Colonic mucosa (tissue), 4 donors: ENCODE data around the gene DNM3. TPM values are rescaled to one million over a fixed set of nuclear protein-coding genes. Genes with fewer than 3 reads are reported as not detected.

Experiments
- DNase-seq: peaks from one replicate; pipeline ENCODE4 v3.0.0-alpha.2; 2020
- H3K27ac ChIP-seq: fragments of 200-600 bp; one replicate; pipeline ENCODE4 v1.8.0; 2021
- H3K27me3 ChIP-seq: fragments of 200-600 bp; one replicate; pipeline ENCODE4 v1.8.0; 2021
- H3K36me3 ChIP-seq: fragments of 200-600 bp; one replicate; pipeline ENCODE4 v1.8.0; 2021
- H3K4me1 ChIP-seq: fragments of 200-600 bp; one replicate; pipeline ENCODE4 v1.8.0; 2021; ENCODE audit warnings: mild to moderate bottlenecking
- H3K4me3 ChIP-seq: fragments of 200-600 bp; one replicate; pipeline ENCODE4 v1.8.0; 2021
- H3K9ac ChIP-seq, 2 donors: one replicate each; pipeline ENCODE4 v1.7.0; 2013; ENCODE audit warnings: control low read depth in 2 of 2, low read depth in 2 of 2, low read length in 2 of 2
- H3K9me3 ChIP-seq: fragments of 200-600 bp; one replicate; pipeline ENCODE4 v1.8.0; 2021
- intact Hi-C: fragments of 100-400 bp; cut with DNase I; formaldehyde crosslinking; loops from one replicate; pipeline ENCODE4 v1.14.1; 2022
- total RNA-seq, 2 donors: library from RNA; stranded (reverse); fragmentation: NEBNext Ultra II Directional in 1 of 2; extraction: Animal tissue kit (Norgen Biotek cat#: 25700) in 1 of 2; gene quantifications; one replicate each; pipeline ENCODE4 v1.2.1, GENCODE V29; 2021
- TF ChIP-seq, protein P1 (sequence below): fragments of 200-600 bp; IDR thresholded peaks from one replicate; pipeline ENCODE4 v1.8.0; 2022; ENCODE audit warnings: antibody characterized with exemption, mild to moderate bottlenecking
- donor health status: healthy.
- donor health status: DM: no; HTN: no; CAD: no.
- donor health status: DM: no; HTN: no; CAD: no.

Gene DNM3
- total RNA-seq, 2 donors from 2014 or later = 1.7 to 2.6 TPM

DNA sequence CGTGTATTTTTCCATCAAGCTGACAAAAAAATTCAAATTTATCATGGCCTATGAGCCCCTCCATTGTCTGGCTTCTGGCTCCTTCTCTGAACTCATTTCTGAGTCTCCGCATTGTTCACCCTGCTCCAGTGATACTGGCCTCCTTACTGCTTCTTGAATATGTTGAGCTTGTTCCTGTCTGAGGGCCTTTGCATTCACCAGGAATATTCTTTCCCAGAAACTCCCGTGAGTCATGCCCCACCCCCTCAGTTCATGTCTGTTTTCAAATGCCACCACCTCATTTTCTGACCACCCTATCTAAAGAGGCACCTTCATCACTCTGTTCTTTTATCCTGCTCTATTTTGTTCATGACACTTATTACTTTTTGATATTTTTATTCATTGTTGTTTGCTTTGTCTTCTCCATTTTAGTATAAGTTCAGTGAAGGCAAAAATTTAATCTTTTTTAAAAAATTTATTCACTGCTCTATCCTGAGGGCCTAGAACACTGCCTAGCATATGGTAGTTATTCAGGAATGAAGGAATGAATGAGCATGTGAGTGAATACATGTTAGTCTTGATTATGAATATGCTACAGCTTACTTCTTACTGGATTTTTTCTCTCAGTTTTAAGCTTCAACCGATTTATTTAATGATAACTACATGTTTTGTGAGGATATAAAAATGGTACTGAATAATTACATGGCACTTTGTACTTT lies 438.8 kb downstream of the DNM3 start:
- H3K27ac ChIP-seq = no peak overlapping the region
- no peak overlapping the region for H3K4me3 ChIP-seq
- no peaks in the 10 kb centered on the region for H3K9me3 ChIP-seq
- intact Hi-C loops = no loop called here
- no peaks in the 10 kb centered on the region for H3K4me1 ChIP-seq
- DNase-seq = no peak
- no peaks in the 10 kb centered on the region for H3K36me3 ChIP-seq
- H3K27me3 ChIP-seq = no peaks in the 10 kb centered on the region
- no peak overlapping the region for H3K9ac ChIP-seq
- TF ChIP-seq, protein P1, sequence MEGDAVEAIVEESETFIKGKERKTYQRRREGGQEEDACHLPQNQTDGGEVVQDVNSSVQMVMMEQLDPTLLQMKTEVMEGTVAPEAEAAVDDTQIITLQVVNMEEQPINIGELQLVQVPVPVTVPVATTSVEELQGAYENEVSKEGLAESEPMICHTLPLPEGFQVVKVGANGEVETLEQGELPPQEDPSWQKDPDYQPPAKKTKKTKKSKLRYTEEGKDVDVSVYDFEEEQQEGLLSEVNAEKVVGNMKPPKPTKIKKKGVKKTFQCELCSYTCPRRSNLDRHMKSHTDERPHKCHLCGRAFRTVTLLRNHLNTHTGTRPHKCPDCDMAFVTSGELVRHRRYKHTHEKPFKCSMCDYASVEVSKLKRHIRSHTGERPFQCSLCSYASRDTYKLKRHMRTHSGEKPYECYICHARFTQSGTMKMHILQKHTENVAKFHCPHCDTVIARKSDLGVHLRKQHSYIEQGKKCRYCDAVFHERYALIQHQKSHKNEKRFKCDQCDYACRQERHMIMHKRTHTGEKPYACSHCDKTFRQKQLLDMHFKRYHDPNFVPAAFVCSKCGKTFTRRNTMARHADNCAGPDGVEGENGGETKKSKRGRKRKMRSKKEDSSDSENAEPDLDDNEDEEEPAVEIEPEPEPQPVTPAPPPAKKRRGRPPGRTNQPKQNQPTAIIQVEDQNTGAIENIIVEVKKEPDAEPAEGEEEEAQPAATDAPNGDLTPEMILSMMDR = no peak

DNA sequence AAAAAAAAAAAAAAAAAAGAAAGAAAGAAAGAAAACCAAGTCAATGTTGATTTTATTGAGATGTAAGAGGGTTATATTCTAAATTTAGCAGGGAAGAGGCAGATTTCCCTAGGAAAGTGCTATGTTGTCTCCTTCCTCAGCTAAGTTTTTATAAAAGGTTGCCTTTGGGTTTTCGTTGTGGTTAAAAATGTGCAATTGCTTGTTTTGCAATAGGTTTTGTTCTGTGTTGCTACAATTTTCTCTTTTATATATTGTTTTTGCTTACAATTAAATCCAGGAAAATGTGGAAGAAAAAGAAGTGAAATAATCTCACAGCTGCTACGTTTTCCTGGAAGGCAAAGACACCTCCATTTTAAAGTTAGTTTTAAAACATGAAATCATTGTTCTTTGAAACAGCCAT lies 442.5 kb downstream of the DNM3 start:
- H3K27me3 ChIP-seq = no peaks in the 10 kb centered on the region
- H3K4me1 ChIP-seq = no peaks in the 10 kb centered on the region
- H3K27ac ChIP-seq = no peak overlapping the region
- DNase-seq = no peak
- H3K4me3 ChIP-seq = no peak overlapping the region
- no peaks in the 10 kb centered on the region for H3K36me3 ChIP-seq
- intact Hi-C loops = no loop called here
- TF ChIP-seq, protein P1 = no peak
- H3K9ac ChIP-seq = no peak overlapping the region
- no peaks in the 10 kb centered on the region for H3K9me3 ChIP-seq

DNA sequence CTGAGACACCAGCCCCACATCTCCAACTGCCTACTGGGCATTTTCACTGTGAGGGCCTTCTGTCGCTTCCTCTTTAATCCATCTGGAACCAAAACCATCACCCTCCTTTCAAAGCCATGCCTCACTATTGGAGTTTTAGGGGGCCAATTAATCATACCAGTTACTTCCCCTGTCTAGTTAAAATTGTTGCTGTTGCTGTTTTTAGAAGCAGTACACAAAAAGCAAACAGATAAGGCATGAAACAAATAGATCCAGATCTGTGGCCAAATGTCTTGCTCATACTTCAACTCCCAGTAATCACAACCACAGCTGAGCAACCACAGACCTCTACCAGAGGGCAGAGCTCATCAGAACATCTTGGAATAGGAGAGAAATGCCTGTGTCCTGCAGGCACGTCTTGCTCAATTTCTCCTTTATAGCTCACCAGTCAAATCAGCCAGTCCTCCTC lies 445.4 kb downstream of the DNM3 start:
- Histone ChIP-seq H3K9ac (no peak overlapping the region), H3K27ac (peak overlapping the region; percentile 4), H3K36me3 (no peaks in the 10 kb centered on the region), H3K9me3 (no peaks in the 10 kb centered on the region), H3K4me3 (no peak overlapping the region), H3K27me3 (no peaks in the 10 kb centered on the region), H3K4me1 (no peaks in the 10 kb centered on the region)
- TF ChIP-seq, protein P1 = no peak
- DNase-seq = no peak
- intact Hi-C loops = no loop called here

DNA sequence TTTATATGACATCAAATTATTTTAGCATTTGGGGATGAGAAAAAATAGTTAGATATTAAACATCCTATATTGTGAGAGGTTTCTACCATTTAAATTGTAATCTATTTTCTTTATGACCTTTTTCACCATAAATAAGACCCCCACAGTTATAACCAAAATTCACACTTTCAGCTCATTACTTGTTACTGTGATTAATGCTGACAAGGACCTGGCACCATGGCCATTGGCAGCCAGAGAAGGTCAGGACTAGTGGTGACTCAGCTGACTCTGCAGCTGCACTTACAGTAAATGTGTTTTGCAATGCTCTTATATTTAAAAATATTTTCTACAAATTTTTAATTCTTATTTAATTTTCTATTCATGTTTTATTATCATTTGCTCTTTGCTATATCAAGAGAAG lies 445.9 kb downstream of the DNM3 start:
- Histone ChIP-seq H3K4me3 (no peak overlapping the region), H3K36me3 (no peaks in the 10 kb centered on the region), H3K9me3 (no peaks in the 10 kb centered on the region), H3K27ac (peak overlapping the region; percentile 4), H3K9ac (no peak overlapping the region), H3K27me3 (no peaks in the 10 kb centered on the region), H3K4me1 (no peaks in the 10 kb centered on the region)
- intact Hi-C loops = no loop called here
- TF ChIP-seq, protein P1 = no peak
- peak; percentile 32 for DNase-seq

DNA sequence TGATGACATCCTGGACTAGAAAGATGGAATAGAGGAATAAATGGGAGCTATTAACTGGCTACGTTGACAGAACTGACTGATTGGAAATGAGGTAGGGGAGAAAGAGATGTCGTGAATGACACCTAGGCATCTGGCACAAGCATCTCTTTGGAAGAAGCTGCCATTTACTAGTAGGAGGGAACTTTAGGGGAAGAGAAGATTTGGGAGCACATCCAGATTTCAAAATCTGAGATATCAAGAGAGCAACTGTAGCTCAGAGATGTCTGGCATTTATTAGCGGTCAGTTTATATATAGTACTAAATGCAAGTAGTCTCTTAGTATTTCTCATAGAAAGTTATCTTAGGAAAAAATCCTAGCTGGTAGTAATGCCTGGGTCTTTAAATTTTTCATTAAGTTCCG lies 447.3 kb downstream of the DNM3 start:
- H3K36me3 ChIP-seq = no peaks in the 10 kb centered on the region

More for the DNA sequence above, 447.3 kb downstream of the DNM3 start:
- Histone ChIP-seq H3K27me3 (no peaks in the 10 kb centered on the region), H3K4me3 (no peak overlapping the region), H3K27ac (no peak overlapping the region), H3K4me1 (no peaks in the 10 kb centered on the region), H3K9me3 (no peaks in the 10 kb centered on the region), H3K9ac (no peak overlapping the region)
- intact Hi-C loops = no loop called here
- TF ChIP-seq, protein P1 = no peak
- DNase-seq = no peak
